Stimulated activated CD8-positive, alpha-beta memory T cell treated with anti-CD3 and anti-CD28 coated beads, Interleukin-4, amount 100 ng/mL, for 24 hours (primary cell): ENCODE measurements around the gene MACF1.

Experiments
- DNase-seq: peaks from one replicate; pipeline ENCODE4 v3.0.0-alpha.2; 2020; ENCODE audit warnings: low read depth

Gene MACF1

DNA sequence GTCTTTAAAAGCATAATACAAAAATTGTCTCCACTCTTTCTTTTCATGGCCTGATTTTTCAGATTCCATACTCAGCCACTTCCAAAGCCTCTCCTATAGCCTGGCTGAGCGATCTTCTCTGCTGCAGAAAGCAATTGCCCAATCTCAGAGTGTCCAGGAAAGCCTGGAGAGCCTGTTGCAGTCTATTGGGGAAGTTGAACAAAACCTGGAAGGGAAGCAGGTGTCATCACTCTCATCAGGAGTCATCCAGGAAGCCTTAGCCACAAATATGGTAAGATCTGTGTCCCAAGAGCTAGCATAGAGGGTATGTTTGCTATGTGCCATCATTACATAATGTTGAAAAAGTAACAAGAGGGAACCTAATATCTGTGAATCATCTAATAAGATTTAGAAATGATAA is 156.2 kb downstream of the MACF1 start:
- no peak for DNase-seq

DNA sequence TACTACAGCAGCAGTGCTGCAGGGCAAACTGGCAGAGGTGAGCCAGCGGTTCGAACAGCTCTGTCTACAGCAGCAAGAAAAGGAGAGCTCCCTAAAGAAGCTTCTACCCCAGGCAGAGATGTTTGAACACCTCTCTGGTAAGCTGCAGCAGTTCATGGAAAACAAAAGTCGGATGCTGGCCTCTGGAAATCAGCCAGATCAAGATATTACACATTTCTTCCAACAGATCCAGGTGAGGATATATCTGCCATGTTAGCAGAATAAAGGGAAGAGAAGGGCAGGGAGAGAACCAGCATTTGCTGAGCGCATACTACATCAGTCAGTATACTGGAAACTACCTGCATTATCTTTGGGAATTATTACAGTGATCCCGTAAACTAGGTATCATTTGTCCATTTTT is 157.0 kb downstream of the MACF1 start:
- DNase-seq: no peak

DNA sequence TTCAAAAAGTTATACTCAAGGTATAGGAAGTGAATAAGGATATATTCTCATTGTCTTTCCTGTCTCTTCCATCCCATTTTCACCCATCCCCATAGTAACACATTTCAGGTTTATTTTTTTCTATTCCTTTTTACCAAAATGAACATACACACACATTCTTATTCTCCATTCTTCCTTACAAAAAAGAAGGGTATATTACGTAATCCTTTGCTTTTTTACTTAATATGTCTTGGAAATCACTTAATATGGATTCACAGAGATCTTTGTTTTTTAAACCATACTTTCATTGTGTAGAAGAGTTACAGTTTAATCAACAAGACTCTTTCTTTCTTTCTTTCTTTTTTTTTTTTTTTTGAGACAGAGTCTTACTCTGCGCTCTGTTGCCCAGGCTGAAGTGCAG is 158.8 kb downstream of the MACF1 start:
- DNase-seq: no peak

DNA sequence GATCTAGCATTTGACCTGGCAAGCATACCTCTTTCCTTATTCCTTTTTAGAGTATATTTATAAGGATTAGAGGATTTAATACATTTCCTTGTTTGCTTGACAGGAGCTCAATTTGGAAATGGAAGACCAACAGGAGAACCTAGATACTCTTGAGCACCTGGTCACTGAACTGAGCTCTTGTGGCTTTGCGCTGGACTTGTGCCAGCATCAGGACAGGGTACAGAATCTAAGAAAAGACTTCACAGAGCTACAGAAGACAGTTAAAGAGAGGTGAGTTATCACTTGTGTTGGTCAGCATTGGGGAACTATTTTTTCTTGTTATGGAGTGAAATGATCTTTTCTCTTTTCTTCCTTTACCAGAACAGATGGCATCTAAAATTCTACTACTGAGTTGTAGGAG is 163.6 kb downstream of the MACF1 start:
- DNase-seq: no peak

DNA sequence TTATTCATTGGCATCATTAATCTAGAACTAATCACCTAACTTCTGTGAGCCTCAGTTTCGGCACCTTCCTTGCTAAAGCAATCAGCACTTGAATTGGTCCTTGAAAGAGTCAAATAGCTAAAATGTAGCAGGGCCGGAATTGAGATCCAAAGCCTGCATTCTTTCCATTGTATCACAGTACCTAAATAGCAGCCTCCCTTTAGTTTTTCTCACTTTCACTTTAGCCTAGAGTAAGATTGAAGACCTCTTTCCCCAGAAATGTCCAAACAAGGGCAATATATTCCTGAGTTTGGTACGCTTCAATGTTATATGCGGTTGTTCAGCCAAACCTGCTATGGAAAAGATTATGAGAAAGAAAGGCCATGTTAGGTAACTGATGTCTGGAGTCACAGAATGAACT is 165.1 kb downstream of the MACF1 start:
- DNase-seq: no peak

DNA sequence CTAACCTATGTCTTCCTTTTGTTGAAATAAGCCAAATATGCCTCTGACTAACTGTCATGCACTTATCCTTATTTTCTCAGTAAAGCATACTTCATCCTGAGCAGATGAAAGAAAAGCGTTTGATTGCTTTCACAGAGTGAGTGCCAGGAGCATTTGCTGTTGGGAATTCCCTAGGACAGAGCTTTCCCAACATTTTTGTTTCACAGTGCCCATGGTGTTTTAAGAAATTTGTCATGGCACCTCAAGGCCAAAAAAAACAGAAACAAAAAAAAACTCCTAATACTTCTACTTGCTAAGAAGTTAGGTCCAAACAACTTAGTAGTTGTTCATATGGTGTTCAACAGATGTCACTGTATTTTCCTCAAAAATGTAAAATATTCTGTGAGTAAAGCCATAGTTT is 166.1 kb downstream of the MACF1 start:
- DNase-seq: no peak

DNA sequence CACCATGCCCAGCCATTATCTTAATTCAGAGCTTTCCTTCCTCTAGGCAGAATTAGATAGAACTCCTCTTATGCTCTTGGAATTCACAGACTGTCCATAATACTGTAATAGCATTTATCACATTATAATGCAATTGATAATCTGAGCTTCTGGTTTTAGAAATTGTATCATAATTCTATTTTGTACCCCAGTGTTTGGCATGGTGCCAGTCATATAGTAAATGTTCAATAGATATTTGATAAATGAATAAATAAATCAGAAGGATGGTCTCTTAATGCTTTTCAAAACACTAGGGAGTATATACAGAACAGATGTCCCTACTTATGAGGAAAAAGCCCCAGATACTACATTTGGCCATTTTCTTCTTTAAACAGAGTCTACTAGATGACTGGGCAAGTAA is 167.6 kb downstream of the MACF1 start:
- DNase-seq: no peak

DNA sequence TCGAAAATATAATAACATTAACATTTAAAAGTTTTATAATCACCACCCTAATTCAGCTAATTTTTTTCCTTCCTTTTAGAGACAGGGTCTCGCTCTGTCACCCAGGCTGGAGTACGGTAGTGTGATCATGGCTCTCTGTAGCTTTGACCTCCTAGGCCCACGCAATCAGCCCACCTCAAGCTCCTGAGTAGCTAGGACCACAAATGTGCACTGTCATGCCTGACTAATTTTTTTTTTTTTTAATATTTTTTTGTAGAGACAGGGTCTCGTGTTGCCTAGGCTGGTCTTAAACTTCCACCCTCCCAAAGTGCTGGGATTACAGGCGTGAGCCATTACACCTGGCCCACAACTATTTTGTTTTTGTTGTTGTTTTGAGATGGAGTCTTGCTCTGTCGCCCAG is 172.2 kb downstream of the MACF1 start:
- no peak for DNase-seq

DNA sequence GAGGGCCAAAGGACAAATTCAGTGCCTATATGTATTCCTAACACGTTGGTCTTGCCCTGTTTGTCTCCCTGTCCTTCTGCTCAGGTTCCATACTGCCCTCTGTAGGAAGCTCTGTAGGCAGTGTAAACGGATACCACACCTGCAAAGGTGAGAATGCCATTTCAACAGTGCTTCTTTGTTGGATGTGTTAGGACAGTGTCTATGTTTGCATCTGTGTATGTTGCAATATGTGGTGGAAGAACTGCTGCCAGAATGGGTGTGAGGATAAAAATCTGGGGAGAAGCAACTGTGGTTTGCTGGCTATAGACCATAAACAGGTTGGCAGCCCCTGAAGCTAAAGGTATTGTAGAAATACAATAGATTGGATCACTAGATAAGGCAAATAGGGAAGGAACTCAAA is 173.9 kb downstream of the MACF1 start:
- no peak for DNase-seq

DNA sequence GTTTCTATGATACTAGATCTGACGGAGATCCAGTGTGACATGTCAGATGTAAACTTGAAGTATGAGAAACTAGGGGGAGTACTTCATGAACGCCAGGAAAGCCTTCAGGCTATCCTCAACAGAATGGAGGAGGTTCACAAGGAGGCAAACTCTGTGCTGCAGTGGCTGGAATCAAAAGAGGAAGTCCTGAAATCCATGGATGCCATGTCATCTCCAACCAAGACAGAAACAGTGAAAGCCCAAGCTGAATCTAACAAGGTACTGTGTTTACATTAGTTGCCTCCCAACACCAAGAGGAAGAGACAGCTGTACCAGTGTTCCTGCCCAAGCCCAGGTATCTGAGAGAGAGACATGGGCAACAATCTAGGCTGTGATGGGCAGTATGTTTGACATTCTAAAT is 174.7 kb downstream of the MACF1 start:
- no peak for DNase-seq

DNA sequence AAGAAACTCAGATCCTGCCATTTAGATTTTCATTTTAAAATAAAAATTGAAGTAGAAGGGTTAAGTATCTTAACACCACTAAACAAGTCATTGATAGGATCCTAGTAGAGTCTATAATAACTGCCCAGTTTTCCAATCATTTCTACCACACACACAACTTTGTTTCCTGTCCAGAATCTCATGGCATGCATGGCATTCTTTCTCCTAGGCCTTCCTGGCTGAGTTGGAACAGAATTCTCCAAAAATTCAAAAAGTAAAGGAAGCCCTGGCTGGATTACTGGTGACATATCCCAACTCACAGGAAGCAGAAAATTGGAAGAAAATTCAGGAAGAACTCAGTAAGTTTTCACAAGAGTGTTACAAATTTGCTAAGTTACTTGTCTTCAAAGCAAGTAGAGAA is 175.5 kb downstream of the MACF1 start:
- DNase-seq: no peak

DNA sequence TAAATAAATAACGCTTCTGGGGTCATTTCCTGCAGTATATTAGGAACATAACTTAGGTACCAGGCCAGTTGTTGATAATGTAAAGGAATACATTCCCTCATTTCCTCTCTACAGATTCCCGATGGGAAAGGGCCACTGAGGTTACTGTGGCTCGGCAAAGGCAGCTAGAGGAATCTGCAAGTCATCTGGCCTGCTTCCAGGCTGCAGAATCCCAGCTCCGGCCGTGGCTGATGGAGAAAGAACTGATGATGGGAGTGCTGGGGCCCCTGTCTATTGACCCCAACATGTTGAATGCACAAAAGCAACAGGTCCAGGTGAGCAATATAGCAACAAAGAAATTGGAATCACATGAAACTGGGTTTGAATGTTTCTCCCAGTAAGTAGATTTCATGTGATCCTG is 177.3 kb downstream of the MACF1 start:
- no peak for DNase-seq

DNA sequence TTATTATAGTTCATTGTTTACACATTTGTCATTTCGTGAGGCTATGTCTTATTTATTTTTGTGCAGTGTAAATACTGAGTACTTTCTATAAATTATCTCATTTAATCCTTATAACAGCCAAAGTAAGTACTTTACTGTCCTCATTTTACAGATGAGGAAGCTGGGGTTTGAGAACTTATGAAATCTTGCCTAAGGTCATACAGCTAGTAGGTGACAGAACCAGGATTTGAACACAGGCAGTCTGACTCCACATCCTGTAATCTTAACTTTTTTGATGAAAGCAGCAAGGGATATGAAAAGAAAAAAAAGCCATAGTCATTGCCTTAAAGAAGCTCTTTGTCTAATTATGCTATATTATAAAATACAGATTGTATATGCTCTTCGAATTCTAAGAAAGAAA is 179.8 kb downstream of the MACF1 start:
- DNase-seq: no peak

DNA sequence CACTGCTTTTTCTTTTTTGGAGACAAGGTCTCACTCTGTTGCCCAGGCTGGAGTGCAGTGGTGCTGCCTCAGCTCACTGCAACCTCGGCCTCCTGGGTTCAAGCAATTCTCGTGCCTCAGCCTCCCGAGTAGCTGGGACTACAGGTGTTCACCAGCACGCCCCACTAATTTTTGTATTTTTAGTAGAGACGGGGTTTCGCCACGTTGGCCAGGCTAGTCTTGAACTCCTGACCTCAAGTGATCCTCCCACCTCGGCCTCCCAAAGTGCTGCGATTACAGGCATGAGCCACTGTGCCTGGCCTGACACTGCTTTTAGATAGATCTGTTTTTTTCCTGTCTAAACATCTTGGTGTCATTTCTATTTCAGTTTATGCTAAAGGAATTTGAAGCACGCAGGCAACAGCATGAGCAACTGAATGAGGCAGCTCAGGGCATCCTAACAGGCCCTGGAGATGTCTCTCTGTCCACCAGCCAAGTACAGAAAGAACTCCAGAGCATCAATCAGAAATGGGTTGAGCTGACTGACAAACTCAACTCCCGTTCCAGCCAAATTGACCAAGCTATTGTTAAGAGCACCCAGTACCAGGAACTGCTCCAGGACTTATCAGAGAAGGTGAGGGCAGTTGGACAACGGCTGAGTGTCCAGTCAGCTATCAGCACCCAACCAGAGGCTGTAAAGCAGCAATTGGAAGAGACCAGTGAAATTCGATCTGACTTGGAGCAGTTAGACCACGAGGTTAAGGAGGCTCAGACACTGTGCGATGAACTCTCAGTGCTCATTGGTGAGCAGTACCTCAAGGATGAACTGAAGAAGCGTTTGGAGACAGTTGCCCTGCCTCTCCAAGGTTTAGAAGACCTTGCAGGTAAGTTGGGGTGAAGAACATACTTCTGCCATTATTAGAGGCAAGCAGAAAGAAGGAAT is 180.8 kb downstream of the MACF1 start:
- DNase-seq: no peak

DNA sequence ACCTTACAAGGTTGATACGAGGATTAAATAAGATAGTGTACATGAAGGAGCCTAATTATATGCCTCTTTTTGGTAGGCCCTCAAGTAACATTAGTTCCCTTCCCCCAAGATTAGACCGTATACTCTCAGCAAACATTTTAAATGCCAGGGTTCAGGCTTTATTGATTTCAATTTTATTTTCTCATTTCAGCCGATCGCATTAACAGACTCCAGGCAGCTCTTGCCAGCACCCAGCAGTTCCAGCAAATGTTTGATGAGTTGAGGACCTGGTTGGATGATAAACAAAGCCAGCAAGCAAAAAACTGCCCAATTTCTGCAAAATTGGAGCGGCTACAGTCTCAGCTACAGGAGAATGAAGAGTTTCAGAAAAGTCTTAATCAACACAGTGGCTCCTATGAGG is 182.5 kb downstream of the MACF1 start:
- DNase-seq: no peak

DNA sequence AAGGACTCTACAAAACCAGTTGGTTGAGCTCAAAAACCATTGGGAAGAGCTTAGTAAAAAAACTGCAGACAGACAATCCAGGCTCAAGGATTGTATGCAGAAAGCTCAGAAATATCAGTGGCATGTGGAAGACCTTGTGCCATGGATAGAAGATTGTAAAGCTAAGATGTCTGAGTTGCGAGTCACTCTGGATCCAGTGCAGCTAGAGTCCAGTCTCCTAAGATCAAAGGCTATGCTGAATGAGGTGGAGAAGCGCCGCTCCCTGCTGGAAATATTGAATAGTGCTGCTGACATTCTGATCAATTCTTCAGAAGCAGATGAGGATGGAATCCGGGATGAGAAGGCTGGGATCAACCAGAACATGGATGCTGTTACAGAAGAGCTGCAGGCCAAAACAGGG is 183.0 kb downstream of the MACF1 start:
- no peak for DNase-seq

DNA sequence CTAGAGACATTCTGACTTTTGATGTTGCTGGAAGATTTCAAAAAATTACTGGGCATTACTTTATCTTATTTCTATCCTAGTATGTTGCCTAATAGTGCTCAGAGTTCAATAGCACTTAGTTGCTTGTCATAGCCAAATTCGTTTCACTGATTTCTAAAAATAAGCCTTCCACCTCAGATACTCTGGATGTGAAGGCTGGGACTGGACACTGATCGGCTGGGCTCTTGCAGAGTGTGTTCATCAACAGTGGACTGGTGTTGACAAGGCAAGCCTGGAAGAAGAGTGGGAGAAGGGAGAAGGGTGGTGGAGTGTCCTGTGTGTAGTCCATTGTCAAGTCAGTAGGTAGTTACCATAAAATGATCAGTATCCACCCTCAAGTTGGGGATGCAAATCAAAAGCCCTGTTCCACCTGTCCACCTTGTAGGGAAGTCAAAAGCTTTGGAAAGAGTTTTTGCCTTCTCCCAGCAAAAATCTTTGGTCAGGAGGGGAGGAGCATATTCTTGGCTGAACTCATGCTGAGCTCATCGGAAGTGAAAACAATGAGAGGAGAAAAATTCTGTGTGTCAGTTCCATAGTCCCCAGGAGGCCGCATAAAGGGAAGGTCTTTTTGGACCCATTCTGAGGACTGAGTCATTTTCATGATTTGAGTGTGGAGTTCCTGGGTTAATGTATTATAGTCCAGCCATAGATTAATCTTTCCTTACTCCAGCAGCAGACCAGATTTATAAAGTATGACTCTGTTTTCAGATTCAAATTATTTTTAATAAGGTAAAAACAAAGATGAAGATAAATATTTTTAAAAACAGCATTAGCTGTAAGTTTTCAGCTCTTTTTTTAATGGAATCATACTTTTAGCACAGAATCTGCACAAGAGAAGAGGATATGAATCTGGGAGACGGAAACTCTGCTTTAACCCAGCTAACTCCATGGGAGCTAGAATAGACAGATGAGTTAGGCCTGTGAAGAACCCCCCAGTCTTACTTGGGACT is 187.5 kb downstream of the MACF1 start:
- DNase-seq: no peak

DNA sequence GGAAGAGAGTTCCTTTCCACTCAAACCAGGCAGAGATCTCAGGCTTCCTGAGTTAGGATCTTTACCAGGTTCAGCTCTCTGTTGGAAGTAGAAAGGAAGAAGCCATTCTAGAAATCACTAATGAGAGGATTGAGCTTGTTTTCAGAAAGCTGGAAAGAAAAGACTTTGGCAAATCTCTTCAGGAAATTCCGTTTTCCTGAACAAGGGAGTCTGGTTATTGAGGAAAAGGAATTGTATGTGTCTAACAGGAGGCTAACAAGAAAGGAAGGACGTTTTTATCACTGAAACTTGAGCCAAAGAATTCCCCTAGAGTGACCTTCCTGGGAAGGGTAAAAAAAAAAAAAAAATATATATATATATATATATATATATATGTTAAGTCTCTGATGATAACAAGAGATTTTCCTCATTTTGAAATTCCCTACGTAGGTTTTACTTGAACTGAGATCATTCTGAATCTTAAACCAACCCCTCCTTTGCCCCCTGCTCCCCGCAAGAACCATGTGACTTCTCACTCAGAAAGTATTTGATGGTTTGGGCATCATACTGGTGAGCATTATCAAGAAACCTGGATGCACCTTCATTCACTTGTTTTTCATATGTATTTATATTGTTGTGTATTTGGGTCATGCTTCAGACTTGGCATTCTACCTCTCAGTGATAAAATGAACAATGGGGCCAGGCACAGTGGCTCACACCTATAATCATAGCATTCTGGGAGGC is 188.5 kb downstream of the MACF1 start:
- DNase-seq: no peak

DNA sequence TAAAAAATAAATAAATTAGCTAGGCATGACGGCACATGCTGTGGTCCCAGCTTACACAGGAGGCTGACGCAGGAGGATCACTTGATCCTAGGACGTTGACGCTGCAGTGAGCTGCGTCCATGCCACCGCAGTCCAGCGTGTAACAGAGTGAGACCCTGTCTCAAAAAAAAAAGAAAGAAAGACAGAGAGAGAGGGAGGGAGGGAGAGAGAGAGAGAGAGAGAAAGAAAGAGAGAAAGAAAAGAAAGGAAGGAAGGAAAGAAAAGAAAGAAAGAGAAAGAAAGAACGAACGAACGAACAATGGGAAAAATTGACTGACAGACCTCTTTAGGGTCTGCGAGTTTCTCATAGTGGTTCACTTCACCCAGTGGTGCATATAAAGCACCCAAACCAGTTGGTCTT is 189.2 kb downstream of the MACF1 start:
- DNase-seq: no peak

DNA sequence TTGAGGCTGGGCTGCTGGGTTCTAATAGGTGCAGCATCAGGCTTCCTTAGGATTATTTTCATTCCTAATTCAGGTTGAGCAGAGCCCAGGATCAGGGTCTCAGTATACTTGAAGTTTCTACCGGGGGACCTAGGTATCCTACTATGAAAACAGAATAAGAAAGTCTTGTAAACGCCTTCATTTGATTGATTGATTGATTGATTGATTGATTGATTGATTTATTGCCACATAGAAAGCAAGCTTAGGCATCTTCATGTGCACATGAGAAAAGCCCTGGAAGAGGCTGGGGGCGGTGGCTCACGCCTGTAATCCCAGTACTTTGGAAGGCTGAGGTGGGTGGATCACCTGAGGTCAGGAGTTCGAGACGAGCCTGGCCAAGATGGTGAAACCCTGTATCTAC is 189.6 kb downstream of the MACF1 start:
- DNase-seq: no peak

DNA sequence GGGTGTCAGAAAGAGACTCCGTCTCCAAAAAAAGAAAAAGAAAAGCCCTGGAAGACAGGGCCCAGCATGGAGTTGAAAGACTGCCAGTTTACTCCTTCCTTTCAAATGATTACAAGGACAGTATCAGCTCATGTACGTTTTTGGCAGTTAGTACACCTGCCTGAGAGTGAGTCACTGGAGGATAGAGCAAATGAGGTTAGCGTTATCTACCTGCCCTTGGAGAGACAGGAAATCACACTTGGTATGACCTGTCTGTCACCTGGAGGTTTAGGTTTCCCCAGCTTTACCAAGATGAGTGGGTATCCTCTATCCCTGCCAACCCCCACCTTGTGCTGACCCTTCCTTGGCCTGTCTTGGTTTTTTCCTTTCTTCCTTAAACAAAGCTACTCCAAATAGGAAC is 190.1 kb downstream of the MACF1 start:
- no peak for DNase-seq

DNA sequence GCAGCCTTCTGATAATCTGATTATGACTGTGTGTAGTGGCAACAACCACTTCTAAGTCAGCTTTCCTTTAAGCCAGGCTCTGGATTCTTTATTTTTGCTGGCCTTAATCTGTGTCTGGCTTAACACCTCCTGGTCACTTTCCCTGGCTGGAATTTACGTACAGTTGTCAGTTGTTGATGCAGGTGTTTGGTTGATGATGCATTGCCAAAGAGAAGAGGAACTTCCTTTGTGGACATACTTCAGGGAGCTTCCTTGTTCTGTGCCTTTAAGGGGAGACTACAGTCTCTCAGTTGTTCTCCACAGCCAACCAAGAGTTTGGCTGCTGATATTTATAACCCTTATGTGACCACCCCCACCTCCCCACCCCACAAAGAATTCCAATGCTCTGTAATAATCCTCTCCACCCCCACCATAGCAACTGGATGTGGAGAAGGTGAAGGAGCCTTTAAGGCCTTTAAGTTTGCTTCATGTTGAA is 190.9 kb downstream of the MACF1 start:
- DNase-seq: no peak
